KOPT-K1 (cell line): ENCODE data around the gene NDRG4.

Experiments used
- H3K27ac ChIP-seq: fragments of 200-600 bp; sonication (generic); 2 replicates; pipeline ENCODE4 v1.5.1; 2016; ENCODE audit warnings: antibody characterized with exemption, mild to moderate bottlenecking, low read depth, low read length; ENCODE audit not compliant: poor library complexity, severe bottlenecking
- H3K36me3 ChIP-seq: fragments of 200-600 bp; sonication (generic); 2 replicates; pipeline ENCODE4 v1.5.1; 2017; ENCODE audit warnings: antibody characterized with exemption, mild to moderate bottlenecking, low read length, moderate library complexity; ENCODE audit not compliant: insufficient read depth
- H3K9me3 ChIP-seq: fragments of 200-600 bp; sonication (generic); 2 replicates; pipeline ENCODE4 v1.5.1; 2017; ENCODE audit warnings: antibody characterized with exemption, low read length, mild to moderate bottlenecking; ENCODE audit not compliant: insufficient read depth, poor library complexity, severe bottlenecking

The NDRG4 gene

GRCh38 chr16:58497935-58498334 is 2.0 kb upstream of the NDRG4 start:
- H3K36me3 ChIP-seq: no peaks in the 10 kb centered on the region
- no peak overlapping the region for H3K27ac ChIP-seq

GRCh38 chr16:58498341-58499091 is 1.4 kb upstream of the NDRG4 start:
- Histone ChIP-seq H3K27ac (no peak overlapping the region), H3K36me3 (no peaks in the 10 kb centered on the region)

More at GRCh38 chr16:58497935-58498334, 2.0 kb upstream of the NDRG4 start:
- H3K9me3 ChIP-seq: no peaks in the 10 kb centered on the region

GRCh38 chr16:58499092-58499511 is 841 bp upstream of the NDRG4 start:
- Histone ChIP-seq H3K9me3 (no peaks in the 10 kb centered on the region), H3K27ac (no peak overlapping the region), H3K36me3 (no peaks in the 10 kb centered on the region)

More at GRCh38 chr16:58498341-58499091, 1.4 kb upstream of the NDRG4 start:
- H3K9me3 ChIP-seq: no peaks in the 10 kb centered on the region

- Histone ChIP-seq H3K36me3 (no peaks in the 10 kb centered on the region), H3K9me3 (no peaks in the 10 kb centered on the region), H3K27ac (no peak overlapping the region)
Measured at GRCh38 chr16:58500430-58501241, 693 bp downstream of the NDRG4 start.

- H3K36me3 ChIP-seq: no peaks in the 10 kb centered on the region
- no peak overlapping the region for H3K27ac ChIP-seq
- H3K9me3 ChIP-seq: no peaks in the 10 kb centered on the region
Measured at GRCh38 chr16:58501242-58502131, 1.5 kb downstream of the NDRG4 start.

GRCh38 chr16:58502217-58502921 is 2.4 kb downstream of the NDRG4 start:
- Histone ChIP-seq H3K27ac (no peak overlapping the region), H3K9me3 (no peaks in the 10 kb centered on the region), H3K36me3 (no peaks in the 10 kb centered on the region)

GRCh38 chr16:58503166-58503862 is 3.4 kb downstream of the NDRG4 start:
- H3K9me3 ChIP-seq: no peaks in the 10 kb centered on the region
- no peak overlapping the region for H3K27ac ChIP-seq

GRCh38 chr16:58503863-58504688 is 4.1 kb downstream of the NDRG4 start:
- Histone ChIP-seq H3K9me3 (no peaks in the 10 kb centered on the region), H3K27ac (no peak overlapping the region), H3K36me3 (no peaks in the 10 kb centered on the region)

More at GRCh38 chr16:58503166-58503862, 3.4 kb downstream of the NDRG4 start:
- H3K36me3 ChIP-seq: no peaks in the 10 kb centered on the region

GRCh38 chr16:58506241-58507194 is 6.6 kb downstream of the NDRG4 start:
- Histone ChIP-seq H3K36me3 (peaks cover 19% of the 10 kb centered on the region; the same call in 1 of the 2 replicates), H3K27ac (no peak overlapping the region), H3K9me3 (no peaks in the 10 kb centered on the region)

- Histone ChIP-seq H3K27ac (no peak overlapping the region), H3K36me3 (peaks cover 27% of the 10 kb centered on the region), H3K9me3 (no peaks in the 10 kb centered on the region)
Measured at GRCh38 chr16:58507195-58507962, 7.4 kb downstream of the NDRG4 start.

- Histone ChIP-seq H3K9me3 (no peaks in the 10 kb centered on the region), H3K36me3 (peaks cover 35% of the 10 kb centered on the region), H3K27ac (no peak overlapping the region)
Measured at GRCh38 chr16:58507963-58508670, 8.2 kb downstream of the NDRG4 start.
